NCI-H345 (cell line): ENCODE measurements around the gene ADARB2.
"Not testable (repeated sequence)": the region's sequence is repeated elsewhere in the genome, so short reads cannot be mapped to it uniquely, and the experiment has no call there.

Experiments
- DNase-seq: peaks from one replicate; lab custom pipeline; 2025; lab: John Stamatoyannopoulos, UW

The ADARB2 gene

DNA sequence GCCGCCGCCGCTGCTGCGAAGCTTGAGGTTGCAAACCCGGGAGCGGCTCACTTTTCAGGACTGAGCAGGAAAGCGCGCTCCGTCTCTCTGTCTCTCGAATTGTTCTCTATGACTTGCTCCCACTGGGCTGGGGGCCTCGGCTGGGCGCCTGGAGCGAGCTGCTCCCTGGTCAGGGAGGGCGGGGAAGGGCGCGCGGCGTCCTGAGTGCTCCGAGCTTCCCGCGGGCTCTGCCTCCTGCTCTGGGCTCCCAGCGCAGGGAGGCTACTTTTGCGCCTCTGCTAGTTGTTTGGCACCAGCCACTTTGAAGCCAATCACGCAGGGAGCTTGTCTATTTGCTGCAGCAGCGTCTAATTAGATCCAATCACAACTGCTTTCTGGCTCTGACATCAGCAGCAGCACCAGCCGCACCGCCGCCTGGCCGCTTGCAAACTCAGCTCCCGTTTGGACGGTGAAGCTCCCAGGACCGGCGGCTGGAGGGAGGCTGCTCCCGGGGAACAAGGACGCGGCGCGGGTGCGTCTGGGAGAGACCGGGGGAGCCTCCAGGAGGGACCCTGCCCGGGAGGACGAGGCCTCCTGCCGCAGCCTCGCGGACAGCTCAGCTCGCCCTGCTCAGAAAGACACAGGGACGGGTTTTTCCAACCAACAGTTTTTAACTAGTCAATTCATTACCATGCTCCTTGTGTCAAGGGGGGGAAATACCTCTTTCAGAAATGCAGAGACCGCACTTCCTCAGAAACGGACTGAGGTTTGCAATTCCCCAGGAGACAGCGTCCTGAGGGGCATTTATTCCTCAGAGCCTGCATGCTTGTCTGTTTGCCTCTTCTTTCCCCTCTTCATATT, at the start of gene ADARB2:
Gene ADARB2, minus strand, starts transcription at position 304 of the 840 bp plus-strand sequence.
- peak; percentile 68 for DNase-seq

DNA sequence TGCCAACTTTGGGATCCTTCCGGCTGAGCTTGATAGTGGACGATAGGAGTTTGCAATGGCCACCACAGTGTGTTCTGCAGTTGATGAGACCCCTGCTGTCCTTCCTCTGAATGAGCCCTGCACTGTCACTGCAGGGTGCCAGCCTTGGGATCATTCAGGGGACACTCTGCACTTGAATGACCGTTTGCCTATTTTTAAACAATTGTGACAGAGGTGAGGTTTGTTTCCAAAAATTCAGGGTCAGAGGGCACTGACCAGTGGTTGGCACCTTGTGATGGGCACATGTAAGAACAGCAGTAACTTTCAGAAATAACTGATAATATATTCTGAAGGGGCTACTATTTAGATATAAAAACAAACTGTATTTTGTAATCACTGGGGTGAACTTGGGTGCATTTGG, 48.5 kb upstream of the ADARB2 start:
- no peak for DNase-seq

DNA sequence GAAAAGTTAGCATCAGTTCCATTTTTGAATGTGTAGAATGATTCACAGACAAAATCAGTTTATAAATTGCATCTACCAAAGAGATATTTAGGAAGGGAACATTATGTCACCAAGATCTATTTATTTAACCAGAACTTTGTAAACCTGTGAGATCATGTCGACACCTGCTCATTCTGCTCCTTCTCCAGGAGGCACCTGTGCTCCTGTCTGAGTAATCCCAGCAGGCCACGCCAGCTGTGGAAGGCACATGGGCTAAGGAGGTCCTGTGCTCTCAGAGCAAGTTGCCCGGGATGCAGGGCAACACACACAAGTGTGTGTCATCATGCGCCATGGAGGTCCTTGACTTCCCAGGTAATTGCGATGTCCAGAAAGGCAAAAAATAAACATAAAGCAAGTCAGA, 45.5 kb upstream of the ADARB2 start:
- DNase-seq, result no peak

DNA sequence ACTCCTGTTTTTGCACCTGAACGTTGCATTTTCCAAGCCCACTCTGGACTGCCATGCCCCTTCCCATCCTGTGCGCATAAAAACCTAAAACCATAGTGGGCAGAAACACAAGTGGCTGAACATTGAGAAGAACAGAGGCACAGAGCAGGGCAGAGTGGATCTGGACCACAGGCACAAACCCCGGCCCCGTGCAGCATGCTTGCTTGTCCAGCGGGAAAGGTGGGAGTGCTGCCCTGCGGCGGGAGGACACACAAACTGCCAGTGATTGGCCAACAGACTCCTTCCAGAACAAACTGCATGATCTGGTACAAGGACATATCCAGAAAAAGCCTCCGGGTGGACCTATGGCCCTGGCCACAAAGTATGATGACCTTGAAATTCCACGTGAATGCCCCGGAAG, 42.5 kb upstream of the ADARB2 start:
- no peak for DNase-seq

DNA sequence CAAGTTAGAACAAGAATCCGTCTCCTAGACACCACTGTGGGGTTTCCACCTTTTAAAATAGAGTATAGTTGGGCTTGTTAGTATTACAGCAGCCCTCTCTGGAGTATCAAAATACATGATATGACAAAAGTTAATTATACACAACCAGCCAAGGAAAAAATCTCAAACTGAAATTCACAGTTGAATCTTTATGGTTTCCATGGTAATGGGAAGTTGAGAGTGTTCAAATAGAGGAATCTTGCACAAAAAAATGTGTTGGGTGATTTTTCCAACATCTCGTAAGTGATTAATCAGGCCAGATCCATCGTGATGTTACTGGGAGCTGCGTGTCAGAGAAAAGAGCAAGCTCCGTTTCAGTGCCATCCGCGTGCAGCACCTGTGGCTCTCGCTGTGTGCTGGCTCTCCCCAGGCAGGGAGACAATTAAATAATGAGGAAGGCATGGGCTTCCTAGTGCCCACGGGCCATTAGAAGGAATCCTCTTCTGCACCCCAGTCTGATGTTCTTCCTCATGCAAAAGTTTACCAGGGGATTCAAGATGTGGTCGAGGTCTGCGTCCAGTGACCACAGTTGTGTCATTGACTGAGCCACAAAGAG, 41.1 kb upstream of the ADARB2 start:
- DNase-seq, result no peak

DNA sequence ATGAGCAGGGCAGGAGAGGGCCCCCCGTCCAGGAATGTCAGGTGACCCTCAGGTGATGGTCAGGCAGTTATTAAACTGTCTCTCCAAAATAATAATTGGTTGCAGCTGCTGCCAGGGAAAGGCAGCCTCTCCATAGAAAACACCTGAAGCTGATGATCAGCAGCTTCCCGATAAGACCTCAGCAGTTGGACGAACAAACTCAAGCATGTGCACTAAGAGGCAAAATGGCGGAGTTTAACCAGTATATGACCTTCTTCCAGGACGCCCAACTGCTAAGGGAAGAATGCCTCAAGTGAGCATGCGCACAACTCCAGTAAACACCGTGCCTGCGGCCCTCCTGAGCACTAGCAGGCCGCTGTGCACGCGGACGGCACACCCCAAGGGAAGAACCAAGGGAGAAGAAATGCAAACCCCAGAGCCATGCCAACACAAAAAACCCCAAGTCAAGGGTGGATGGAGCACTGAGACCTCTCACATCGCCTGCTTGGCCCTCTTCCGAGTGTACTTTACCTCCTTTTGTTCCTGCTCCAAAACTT, 38.9 kb upstream of the ADARB2 start:
- no peak for DNase-seq

DNA sequence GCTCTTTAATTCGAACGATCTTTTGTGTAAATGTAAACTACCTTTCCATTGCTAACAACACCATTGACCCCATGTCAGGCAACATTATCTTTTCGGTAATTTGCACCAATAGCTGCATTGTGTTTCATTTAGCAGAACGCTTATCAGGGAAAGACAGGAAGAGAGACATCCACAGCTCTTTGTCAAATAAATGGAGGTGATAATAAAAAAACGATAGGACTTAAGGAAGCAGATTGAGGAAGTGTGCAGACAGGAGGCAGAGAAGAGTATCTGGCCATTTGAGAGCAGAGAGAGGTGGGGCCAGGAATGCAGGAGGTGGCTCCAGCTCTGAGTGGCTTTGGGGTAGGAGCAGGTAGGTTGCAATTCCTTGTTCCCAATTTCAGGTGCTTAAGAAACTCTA, 37.5 kb upstream of the ADARB2 start:
- no peak for DNase-seq

DNA sequence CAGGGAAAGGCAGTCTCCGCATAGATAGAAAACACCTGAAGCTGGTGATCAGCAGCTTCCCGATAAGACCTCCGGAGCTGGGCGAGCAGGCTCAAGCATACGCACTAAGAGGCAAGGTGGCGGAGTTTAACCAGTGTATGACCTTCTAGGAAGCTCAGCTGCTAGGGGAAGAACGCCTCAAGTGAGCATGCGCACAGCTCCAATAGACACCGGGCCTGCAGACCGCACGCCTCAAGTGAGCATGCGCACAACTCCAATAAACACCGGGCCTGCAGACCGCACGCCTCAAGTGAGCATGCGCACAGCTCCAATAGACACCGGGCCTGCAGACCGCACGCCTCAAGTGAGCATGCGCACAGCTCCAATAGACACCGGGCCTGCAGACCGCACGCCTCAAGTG, 35.9 kb upstream of the ADARB2 start:
- not testable (repeated sequence) for DNase-seq

DNA sequence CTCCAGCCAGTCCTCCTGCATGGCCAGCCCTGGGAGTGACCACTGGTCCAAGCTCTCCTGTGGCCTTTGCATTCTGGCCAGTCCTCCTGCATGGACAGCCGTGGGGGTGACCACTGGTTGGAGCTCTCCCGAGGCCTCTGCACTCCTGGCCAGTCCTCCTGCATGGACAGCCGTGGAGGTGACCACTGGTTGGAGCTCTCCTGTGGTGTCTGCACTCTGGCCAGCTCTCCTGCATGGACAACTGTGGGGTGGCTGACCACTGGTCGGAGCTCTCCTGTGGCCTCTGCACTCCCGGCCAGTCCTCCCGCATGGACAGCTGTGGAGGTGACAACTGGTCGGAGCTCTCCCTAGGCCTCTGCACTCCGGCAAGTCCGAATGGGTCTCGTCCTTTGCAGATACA, 28.7 kb upstream of the ADARB2 start:
- DNase-seq, result no peak

DNA sequence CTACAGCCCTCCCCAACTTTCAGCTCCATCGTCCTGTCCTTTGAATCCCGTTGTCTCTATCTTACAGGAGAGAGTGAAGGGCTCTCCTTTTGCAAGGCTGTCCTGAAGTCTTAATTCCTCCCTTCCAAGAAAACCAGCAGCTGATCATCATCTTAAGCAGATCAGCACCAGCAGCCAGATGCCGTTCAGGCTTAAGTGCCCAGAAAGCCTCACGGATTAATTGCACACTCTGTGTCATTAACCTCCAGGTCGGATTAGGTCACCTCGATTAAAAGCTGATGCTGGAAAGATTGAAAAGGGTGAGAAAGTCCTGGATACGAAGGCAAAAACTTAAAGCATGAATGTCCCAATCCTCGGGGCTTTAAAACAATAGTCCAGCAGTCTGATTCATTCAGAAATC, 24.8 kb upstream of the ADARB2 start:
- no peak for DNase-seq

DNA sequence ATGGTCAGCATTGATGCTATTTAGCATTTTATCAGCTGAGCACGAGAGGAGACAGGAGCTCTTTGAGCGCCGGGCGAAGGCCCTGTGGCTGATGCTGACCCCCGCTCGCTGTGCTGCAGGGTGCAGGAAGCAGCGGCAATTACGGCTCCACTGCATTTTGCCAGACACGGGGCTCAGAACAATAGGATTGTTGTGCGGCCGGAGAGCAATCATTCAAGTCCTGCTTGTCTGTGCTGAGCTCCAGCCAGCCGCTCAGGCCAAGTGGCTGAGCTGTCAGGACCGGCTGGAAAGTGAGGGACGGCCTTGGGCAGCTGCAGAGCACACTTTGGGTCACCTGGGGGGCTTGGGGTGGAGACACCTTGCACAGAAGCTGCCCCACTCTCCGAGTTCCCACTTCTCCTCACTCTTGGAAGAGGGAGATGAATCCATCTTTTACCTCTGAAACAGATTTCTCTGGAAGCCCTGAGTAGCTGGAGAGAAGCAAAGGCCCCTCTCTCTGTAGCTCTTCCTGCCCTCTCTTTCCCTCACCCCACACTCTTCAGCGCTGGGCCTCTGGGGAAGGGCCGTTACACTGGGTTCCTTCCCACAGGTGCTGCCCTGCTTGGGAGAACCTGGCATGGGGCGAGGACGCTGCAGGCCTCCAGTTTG, 17.3 kb upstream of the ADARB2 start:
- DNase-seq, result no peak

DNA sequence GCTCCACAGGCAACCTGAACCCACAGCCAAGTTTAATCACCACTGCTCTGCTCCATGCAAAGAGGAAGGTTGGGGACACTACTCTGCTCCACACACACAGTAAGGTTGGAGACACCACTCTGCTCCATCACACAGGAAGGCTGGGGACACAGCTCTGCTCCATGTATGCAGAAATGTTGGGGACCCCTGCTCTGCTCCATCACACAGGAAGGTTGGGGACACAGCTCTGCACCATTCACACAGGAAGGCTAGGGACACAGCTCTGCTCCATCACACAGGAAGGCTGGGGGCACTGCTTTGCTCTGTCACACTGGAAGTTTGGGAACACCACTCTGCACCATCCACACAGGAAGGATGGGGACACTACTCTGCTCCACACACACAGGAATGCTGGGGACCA, 14.8 kb upstream of the ADARB2 start:
- DNase-seq, result no peak

DNA sequence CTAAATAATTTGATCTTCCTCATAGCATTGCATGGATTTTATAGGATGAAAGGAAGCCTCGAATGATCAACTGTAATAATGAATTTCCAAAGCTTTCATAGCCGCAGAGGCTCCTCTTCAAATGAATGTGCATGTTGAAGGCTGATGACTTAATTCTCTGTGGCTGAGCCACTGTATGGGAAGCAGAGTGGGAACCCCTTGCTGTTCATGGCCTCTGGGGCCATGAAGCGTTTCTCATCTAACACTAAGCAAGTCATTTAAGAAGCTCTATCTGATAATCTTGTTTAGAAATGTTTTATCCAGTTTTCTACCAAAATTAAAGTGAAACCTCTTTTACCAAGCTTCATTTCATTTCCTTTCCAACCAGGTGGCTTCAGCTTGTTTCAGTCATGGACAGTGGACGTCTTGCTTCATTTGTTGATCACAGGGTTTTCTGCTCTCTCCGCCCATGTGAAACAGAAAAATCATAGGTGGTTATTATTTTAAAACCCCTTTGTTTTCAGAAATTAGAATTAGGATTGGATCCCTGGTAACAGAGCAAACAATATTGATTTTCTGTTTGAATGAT, 10.3 kb upstream of the ADARB2 start:
- no peak for DNase-seq

DNA sequence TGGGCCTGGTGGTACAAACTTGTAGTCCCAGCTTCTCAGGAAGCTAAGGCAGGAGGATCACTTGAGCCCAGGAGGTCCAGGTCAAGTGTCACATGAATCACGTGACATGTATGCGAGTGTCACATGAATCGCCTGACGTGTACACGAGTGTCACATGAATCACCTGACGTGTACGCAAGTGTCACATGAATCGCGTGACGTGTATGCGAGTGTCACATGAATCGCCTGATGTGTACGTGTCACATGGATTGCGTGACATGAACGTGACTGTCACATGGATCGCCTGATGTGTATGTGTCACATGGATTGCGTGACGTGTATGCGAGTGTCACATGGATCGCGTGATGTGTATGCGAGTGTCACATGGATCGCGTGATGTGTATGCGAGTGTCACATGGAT, 9.5 kb upstream of the ADARB2 start:
- DNase-seq, result no peak

DNA sequence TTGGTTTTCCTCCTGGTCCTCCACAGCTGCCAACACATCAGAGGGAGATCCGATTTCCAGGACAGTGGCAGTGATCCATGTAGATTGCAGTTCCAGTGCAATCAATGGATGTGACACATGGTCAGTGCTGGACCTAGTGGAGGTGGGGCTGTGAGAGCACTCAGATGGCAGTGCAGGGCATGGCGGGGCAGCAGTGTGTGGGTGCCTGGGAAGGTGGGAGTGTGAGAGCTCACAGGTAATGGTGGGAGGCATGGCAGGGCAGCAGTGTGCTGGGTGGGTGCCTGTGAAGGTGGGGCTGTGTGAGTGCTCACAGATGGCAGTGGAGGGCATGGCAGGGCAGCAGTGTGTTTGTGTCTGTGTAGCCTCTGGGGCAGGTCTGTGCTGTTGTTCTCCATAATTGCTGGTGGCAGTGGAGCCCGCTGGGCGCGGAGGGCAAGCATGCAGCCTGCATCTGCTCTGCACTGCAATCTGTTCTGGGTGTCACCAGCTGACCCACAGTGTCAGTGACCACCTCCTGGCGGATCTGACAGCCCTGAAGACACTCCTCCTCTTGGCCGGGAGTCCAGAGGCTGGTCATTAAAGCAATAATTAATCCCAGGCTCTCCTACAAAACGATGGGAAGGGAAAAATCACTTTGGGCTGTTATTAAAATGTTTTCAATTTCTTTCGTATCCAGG, 8.6 kb upstream of the ADARB2 start:
- DNase-seq, result no peak

DNA sequence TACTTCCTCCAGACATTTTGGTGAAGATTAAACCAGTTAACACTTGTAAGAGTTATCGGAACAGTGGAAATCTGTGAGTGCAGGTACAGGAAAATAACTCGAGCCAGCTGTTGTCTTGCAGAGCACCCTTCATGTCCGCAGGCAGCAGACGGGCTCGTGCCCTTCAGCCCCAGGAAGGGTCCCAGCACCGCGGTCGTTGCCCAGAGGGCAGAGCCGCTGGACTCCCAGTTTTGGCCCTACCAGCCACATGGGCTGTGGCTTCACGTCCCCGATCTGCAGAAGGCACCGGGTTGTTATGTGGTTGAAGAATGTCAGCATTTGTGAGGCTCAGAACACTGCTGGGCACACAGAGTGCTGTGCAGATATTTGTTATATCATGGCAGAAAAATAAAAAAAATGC, 7.2 kb upstream of the ADARB2 start:
- no peak for DNase-seq

DNA sequence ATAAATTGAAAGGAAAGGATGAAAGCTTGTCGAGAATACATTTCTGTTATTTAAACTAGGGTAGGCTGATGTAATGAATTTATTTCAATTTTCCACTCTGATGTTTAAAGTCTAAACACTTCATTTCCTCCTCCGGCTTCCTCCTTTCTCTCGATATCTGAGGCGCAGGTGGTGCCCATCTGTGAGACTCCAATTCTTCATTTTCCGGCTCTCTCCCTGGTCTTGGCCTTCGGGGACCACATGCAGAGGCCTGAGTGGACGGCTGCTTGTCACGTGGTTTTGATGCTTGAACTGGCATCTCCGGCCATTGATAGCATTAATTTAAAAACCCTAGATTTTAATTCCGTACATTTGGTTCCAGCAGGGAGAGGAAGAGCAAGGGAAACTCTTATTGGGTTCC, 5.8 kb upstream of the ADARB2 start:
- no peak for DNase-seq

DNA sequence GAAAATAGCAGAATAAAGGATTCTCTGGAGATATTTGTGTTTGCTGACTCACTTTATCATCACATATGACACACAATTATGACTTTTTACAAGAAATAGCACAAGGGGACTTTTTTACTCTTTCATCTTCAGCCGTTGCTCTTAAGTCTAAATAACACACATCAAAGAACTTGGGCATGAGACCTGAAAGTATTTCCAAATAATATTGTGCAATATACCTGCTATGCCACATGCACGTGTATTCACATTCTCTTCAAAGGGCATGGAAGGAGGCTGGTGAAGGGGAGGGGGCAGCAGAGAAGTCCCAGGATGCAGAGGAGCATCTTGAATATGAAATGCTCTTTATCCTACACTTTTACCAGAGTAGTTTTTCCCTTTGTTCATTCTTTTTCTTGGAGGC, 4.1 kb upstream of the ADARB2 start:
- DNase-seq, result no peak

DNA sequence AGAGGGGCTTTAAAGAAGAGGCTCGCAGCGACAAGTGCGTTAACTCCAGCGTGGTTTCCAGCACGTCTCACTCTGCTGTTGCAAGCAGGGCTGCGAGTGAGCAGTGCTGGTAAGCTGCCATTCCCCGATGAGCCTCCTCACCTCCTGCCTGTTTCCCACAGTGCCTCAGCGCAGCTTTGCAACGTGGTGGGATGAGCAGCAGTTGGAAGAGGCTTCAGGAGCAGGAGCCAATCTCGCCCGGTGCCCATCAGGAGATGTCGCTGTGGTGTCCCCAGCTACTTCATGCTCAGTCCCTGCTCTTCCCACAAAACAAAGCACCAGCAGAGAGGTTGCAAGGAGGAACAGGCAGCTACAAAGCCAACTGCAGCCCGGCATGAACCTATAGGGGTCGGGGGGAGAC, 2.4 kb upstream of the ADARB2 start:
- peak; percentile 9 for DNase-seq

DNA sequence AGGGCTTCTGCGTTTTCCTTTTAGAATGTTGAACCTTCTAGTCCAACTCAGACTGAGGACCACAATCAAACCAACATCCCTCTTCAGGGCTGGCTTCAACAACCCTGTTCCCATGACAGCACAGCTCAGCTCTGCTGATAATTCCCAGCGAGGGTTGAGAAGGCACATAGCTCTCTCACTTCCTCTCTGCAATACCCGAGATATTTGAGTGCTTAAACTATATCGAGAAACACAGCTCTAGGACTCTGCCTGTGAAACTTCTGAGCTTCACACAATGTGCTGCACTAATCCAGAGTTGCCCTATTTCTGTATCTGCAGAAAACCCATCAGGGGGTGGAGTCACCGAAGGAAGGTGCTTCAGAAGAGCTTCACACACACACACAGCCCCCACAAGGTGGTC, 1.6 kb upstream of the ADARB2 start:
- peak; percentile 17 for DNase-seq

DNA sequence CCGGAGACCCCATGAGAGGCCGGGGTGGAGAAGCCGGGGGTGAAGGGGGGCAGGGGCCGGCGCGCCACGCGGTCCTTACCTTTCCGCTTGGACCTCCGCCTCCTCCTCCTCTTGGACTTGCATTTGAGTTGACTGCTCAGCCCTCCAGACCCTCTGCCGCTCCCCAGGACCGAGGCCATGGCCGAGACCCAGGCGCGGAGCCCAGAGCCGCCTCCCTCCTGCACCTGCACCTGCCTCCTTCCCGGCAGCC, 428 bp downstream of the ADARB2 start:
- no peak for DNase-seq

DNA sequence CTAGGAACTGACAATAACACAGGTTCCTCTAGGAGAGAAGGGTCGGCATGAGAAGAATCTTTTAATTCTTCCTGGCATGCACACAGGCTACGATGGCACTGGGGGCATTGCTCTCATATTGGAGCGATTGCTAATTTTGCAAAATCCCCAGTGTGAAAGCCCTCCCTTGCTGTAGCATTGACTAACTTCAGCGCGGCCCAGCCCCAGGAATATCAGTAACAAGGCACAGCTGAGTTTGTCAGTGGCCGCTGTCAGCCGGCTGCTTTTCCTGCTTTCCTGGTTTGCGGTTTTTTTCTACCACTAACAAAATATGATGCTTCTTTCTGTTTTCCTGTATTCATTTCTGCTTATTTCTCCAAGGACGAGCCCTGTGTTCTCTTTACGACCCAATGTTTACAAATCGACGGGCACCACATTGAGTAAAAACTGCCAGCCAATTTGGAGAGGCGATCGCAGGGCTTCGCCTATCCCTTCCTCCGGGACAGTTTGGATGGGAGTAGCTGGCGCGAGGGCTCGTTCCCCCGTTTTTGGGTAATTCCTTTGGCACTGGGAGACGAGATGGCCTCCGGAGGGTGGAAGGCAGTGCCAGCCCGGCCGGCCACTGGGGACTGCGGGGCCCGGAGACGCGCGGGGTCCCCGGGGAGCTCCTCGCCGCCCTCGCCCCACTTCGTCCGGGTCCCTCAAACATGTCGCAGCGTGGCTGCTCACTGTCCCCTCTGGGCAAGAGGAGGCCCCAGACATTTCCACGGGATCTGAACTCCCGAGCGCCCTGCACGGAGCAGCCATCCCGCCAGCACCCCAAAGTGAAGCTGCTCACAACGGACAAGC, 967 bp downstream of the ADARB2 start:
- no peak for DNase-seq
